HepG2 (cell line): ENCODE results near the gene TNNI2. TPM values are rescaled to one million over a fixed set of nuclear protein-coding genes. Genes with fewer than 3 reads are reported as not detected.

Experiments
- BORCS8-MEF2B ChIP-seq: sonication (generic); formaldehyde crosslinking; IDR thresholded peaks from 2 replicates; pipeline ENCODE4 v1.8.0; 2022; ENCODE audit warnings: mild to moderate bottlenecking, missing genetic modification reagents
- DNMT1 ChIP-seq: sonication (generic); formaldehyde crosslinking; IDR thresholded peaks from 2 replicates; pipeline ENCODE4 v1.5.1; 2020; ENCODE audit warnings: mild to moderate bottlenecking, missing genetic modification reagents
- FOSL1 ChIP-seq: sonication (generic); formaldehyde crosslinking; IDR thresholded peaks from 2 replicates; pipeline ENCODE4 v1.9.0; 2021; ENCODE audit warnings: missing genetic modification reagents, borderline replicate concordance
- HOMEZ ChIP-seq: IDR thresholded peaks from 2 replicates; pipeline ENCODE4 v1.6.1; 2016; ENCODE audit warnings: low read depth
- IKZF5 ChIP-seq: IDR thresholded peaks from 2 replicates; pipeline ENCODE4 v1.6.1; 2018; ENCODE audit warnings: missing genetic modification reagents, mild to moderate bottlenecking, missing compliant biosample characterization
- JUND ChIP-seq: sonication (generic); formaldehyde crosslinking; IDR thresholded peaks from 2 replicates; pipeline ENCODE4 v1.8.0; 2022; ENCODE audit warnings: mild to moderate bottlenecking, missing genetic modification reagents
- LBX2 ChIP-seq: sonication (generic); formaldehyde crosslinking; IDR thresholded peaks from 2 replicates; pipeline ENCODE4 v1.5.0; 2020; ENCODE audit warnings: missing genetic modification reagents, mild to moderate bottlenecking, borderline replicate concordance
- REL ChIP-seq: sonication (generic); formaldehyde crosslinking; conservative IDR thresholded peaks from 2 replicates; pipeline ENCODE4 v1.8.0; 2022; ENCODE audit warnings: mild to moderate bottlenecking, missing genetic modification reagents, moderate library complexity
- RNF219 ChIP-seq: sonication (generic); formaldehyde crosslinking; IDR thresholded peaks from 2 replicates; pipeline ENCODE4 v1.5.0; 2020; ENCODE audit warnings: mild to moderate bottlenecking, missing genetic modification reagents
- TCF7L2 ChIP-seq: IDR thresholded peaks from 2 replicates; pipeline ENCODE4 v1.6.1; 2011; ENCODE audit warnings: mild to moderate bottlenecking, low read depth, low read length, moderate library complexity
- TGIF2 ChIP-seq: IDR thresholded peaks from 2 replicates; pipeline ENCODE4 v1.6.1; 2016; ENCODE audit warnings: control low read depth, missing compliant biosample characterization
- TMF1 ChIP-seq: sonication (generic); formaldehyde crosslinking; IDR thresholded peaks from 2 replicates; pipeline ENCODE4 v1.8.1; 2022; ENCODE audit warnings: low read depth, missing genetic modification reagents
- XRCC5 ChIP-seq: fragments of 200-400 bp; formaldehyde crosslinking; optimal IDR thresholded peaks from 2 replicates; pipeline ENCODE3; 2017; ENCODE audit warnings: mild to moderate bottlenecking, low read length
- YY1 ChIP-seq: IDR thresholded peaks from 2 replicates; pipeline ENCODE4 v1.6.1; 2011; ENCODE audit warnings: low read length, low read depth, moderate library complexity, mild to moderate bottlenecking; ENCODE audit not compliant: insufficient read depth, insufficient replicate concordance
- ZBTB7B ChIP-seq: sonication (generic); formaldehyde crosslinking; IDR thresholded peaks from 2 replicates; pipeline ENCODE4 v1.4.0; 2020; ENCODE audit warnings: missing genetic modification reagents
- ZFYVE20 ChIP-seq: sonication (generic); formaldehyde crosslinking; IDR thresholded peaks from 2 replicates; pipeline ENCODE4 v1.8.0; 2023; ENCODE audit warnings: low read depth, mild to moderate bottlenecking, moderate library complexity, missing genetic modification reagents, borderline replicate concordance
- ZNF446 ChIP-seq: sonication (generic); formaldehyde crosslinking; IDR thresholded peaks from 2 replicates; pipeline ENCODE4 v1.5.0; 2020; ENCODE audit warnings: mild to moderate bottlenecking, missing genetic modification reagents
- ZNF614 ChIP-seq: IDR thresholded peaks from 2 replicates; pipeline ENCODE4 v1.6.1; 2018; ENCODE audit warnings: missing biosample characterization, missing genetic modification reagents, inconsistent platforms, borderline replicate concordance
- ZNF761 ChIP-seq: sonication (generic); formaldehyde crosslinking; conservative IDR thresholded peaks from 2 replicates; pipeline ENCODE4 v1.4.0; 2020; ENCODE audit warnings: mild to moderate bottlenecking, missing genetic modification reagents
- ZNF768 ChIP-seq: sonication (generic); formaldehyde crosslinking; IDR thresholded peaks from 2 replicates; pipeline ENCODE4 v1.4.0; 2020; ENCODE audit warnings: missing genetic modification reagents
- ZNF772 ChIP-seq: sonication (generic); formaldehyde crosslinking; IDR thresholded peaks from 2 replicates; pipeline ENCODE4 v1.5.0; 2020; ENCODE audit warnings: mild to moderate bottlenecking, missing genetic modification reagents
- ZNF775 ChIP-seq: sonication (generic); formaldehyde crosslinking; IDR thresholded peaks from 2 replicates; pipeline ENCODE4 v1.4.0; 2020; ENCODE audit warnings: missing genetic modification reagents, mild to moderate bottlenecking, moderate library complexity, borderline replicate concordance
- polyA plus RNA-seq, 8 experiments: library from polyadenylated mRNA; depleted of rRNA in 3 of 8; stranded (reverse) in 7 of 8; unstranded in 1 of 8; fragments of >200 nt; fragmentation: Illumina TruSeq in 4 of 8; extraction: Trizol in 4 of 8; gene quantifications; 2 replicates each; pipeline versions ENCODE4 v1.2.1 to v1.2.3, GENCODE V29; 2011 to 2016; ENCODE audit warnings: low read depth in 4 of 8, missing spikeins in 1 of 8, mixed read lengths in 1 of 8; ENCODE audit not compliant: insufficient read depth in 1 of 8
- total RNA-seq, 5 experiments: library from RNA; depleted of rRNA; stranded (reverse); fragments of >200 nt; fragmentation: Illumina TruSeq; extraction: Trizol; gene quantifications; 2 replicates each; pipeline ENCODE4 v1.2.3, GENCODE V29; 2016; ENCODE audit warnings: low read depth in 1 of 5

Gene TNNI2
- total and polyA plus RNA-seq, 2 of the 13 experiments (the other 11 are each of a cell fraction or from before 2014, with no cell fraction given) = 7.2 to 12.0 TPM

GRCh38 chr11:1830322-1831223 is 8.2 kb upstream of the TNNI2 start (continued):
- TF ChIP-seq LBX2 (0 out of 2 replicates have a peak, but pooled peaks have one; percentile 49), RNF219 (CRISPR knock-in tag) (no peak), ZBTB7B (peak; percentile 91), FOSL1 (no peak), ZNF446 (CRISPR knock-in tag) (peak; percentile 55; the same call in 1 of the 2 replicates), REL (CRISPR knock-in tag) (peak; percentile 66; the same call in 1 of the 2 replicates), TMF1 (no peak), ZNF768 (peak; percentile 46; the same call in 1 of the 2 replicates), TGIF2 (peak; percentile 20; the same call in 1 of the 2 replicates), JUND (CRISPR knock-in tag) (no peak), ZNF614 (CRISPR knock-in tag) (peak; percentile 44; the same call in 1 of the 2 replicates), DNMT1 (CRISPR knock-in tag) (no peak), YY1 (peak; percentile 75), ZNF775 (CRISPR knock-in tag) (no peak), BORCS8-MEF2B (CRISPR knock-in tag) (peak; percentile 84), ZNF772 (CRISPR knock-in tag) (peak; percentile 91), HOMEZ (CRISPR knock-in tag) (peak; percentile 63; the same call in 1 of the 2 replicates), IKZF5 (peak; percentile 76), ZNF761 (peak; percentile 42; the same call in 1 of the 2 replicates), TCF7L2 (no peak), ZFYVE20 (CRISPR knock-in tag) (no peak), XRCC5 (peak; percentile 57)
